ENCODE data around the gene ZNF560.

ZNF560 gene

DNA sequence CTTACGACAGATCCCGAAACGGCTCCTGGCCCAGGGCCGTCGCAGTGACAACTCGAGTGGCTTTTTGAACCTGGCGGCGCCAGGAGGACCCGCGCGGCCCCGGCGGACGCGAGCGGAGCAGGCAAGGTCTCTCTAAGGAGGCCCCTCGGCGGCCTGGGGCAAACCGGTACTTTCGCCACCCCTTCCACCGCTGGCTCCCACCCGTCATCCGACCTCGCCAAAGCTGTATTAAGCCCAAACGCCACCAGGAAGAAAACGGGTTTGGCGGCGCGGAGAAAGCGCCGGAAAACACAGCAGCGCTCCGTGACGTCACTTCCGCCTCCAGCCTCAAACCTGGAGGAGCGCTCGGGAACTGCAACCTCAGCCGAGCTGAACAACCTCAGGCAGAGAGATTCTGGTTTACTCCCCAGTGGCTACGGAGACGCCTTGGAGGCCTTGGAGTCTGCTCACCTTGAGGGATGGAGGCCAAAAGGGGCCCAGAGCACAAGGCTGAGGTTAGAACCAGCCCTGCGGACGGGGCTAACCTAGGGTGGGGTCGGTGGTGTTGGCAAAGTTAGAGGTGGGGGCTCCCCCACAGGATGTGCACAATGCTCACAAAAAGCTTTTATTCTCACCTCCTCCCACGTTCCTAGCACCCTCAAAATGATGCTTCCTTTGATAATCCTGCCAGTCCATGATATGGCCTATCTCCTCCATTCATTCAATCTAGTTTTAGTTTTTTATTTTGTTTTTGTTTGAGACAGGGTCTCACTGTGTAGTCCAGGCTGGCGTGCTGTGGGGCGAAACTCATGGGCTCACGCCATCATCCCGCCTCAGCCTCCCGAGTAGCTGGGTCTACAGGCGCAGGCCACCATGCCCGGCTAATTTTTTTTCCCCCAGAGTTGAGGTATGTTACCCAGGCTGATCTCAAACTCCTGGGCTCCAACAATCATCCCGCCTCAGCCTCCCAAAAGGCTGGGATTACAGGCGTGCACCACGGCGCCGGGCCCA lies 62.8 kb downstream of the ZNF560 start, which contains the start of gene ZNF266:
Gene ZNF266 (minus strand): TSS at position 295 of the 990 bp plus-strand sequence. CDS start 15,484 bp downstream, outside the sequence.
- peak; percentile 62 for DNase-seq

DNA sequence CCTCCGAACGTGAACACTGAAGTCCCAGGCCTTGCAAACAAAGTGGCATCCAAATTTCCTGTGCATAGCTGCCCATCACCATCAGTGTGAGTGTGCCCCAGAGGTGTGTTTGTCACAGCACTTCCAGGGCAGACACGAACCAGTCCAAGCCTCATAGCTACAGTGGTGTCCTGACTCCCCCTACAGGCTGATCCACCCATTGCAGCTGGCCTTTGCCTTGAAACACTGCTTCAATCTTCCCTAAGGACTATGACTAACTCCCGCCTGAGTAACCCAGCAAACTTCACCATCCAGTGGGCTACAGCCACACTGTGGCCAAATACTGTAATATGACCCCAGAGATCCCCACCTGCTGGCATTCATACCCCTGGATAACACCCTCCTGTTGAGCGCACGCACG lies 66.9 kb downstream of the ZNF560 start:
- DNase-seq, result no peak

DNA sequence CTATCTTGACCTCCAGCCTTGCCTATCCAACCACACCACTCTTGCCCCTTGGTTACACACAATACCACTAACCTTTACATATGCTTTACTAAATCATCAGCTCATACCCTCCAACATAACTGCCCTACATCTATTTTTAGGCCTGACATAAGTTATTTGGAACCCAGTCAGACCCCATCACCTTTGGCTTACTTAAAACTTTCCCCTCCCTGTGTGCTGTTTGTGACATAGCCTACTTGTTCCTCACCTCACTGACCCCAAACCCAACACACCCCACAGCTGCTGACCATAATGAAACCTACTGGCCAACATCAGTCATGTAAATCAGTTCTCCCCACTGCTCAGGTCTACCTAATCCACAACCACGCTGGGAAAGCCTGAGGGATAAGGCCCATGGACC lies 68.0 kb downstream of the ZNF560 start:
- no peak for DNase-seq

DNA sequence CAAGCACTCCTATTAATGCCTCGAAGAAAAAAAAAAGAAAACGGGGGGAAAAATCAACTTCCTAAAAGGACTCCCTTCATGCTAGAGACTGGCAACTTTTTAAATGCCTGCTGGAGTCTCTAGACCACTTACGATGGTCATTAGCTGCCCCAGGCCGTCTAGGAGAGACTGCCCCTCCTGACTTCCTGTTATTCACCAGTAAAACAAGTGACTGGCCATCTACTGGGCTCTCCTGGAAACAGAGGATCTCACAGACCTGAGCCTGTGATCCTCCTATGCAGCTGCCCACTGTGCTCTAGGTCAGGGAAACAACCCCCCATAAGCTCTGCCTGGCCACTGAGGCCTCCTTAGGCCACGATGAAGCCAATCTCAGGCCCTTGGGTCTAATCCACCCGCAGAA lies 70.5 kb downstream of the ZNF560 start:
- DNase-seq, result no peak
